ENCODE measurements around the gene SETD1B.

Gene SETD1B

DNA sequence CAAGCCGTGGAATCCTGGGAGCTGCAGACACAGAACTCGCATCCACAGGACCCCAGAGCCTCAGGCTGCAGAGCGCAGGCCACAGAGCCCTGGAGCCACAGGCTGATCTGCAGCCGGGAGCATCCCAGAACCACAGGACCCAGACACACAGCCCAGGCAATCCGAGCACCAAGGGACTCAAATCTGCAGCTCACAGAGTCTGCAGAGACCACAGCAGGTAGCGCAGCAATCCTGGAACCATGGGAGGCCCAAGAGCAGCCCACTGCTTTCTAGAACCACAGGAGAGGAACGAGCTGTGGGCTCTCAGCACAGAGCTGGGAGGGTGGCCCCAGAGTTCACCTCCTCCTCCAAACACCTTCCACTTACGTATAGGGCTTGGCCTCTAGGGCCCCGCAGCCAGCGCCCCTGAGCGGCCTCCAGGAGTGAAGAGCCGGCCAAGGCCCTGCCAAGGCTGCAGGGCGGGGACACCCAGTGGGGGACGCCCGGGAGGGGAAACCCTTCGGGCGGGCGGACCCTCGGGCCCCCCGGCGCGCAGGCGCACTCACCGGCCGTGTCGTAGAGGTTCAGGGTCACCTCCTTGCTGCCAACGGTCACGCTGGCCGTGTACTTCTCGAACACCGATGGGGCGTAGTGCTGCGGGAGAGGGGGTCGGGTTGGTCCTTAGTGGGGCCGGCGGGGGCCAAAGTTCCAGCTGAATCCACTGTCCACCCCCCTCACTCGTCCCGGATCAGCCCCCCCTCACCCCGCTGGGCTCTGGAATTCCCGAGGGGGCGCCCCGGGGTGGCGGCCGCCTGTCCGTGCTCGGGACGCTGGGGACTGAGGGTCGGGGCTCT is 11.0 kb upstream of the SETD1B start:
- H3K27ac ChIP-seq, result peak overlapping the region; percentile 100
- TF ChIP-seq, protein P1, sequence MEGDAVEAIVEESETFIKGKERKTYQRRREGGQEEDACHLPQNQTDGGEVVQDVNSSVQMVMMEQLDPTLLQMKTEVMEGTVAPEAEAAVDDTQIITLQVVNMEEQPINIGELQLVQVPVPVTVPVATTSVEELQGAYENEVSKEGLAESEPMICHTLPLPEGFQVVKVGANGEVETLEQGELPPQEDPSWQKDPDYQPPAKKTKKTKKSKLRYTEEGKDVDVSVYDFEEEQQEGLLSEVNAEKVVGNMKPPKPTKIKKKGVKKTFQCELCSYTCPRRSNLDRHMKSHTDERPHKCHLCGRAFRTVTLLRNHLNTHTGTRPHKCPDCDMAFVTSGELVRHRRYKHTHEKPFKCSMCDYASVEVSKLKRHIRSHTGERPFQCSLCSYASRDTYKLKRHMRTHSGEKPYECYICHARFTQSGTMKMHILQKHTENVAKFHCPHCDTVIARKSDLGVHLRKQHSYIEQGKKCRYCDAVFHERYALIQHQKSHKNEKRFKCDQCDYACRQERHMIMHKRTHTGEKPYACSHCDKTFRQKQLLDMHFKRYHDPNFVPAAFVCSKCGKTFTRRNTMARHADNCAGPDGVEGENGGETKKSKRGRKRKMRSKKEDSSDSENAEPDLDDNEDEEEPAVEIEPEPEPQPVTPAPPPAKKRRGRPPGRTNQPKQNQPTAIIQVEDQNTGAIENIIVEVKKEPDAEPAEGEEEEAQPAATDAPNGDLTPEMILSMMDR (IDR thresholded peaks at IDR 0.05), result no peak
- TF ChIP-seq ZFX (IDR thresholded peaks at IDR 0.05; ENCODE audit: borderline replicate concordance), result no peak

DNA sequence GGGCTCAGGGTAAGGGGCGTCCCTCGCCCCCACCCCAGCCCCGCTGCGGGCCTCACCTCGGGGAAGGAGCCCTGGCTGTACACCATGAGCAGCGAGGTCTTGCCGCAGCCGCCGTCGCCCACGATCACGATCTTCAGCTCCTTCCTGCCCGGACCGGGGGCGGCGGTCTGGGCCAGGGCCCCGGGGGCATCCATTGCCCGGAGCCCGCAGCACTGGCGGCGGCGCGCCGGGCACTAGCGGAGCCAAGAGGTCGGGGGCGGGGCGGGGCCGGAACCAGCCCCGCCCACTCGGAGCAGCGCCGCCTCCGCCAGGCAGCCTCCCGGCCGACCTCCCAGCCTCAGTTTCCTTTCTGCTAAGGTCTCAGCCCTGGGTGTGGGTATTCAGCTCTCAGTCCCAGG is 10.4 kb upstream of the SETD1B start, which contains the start of gene RHOF:
RHOF (minus strand) TSS at position 249 of the 398 bp plus-strand sequence; CDS start at position 194, 55 bp downstream.
- H3K27ac ChIP-seq, result peak within 1 kb of the TSS; percentile 100

DNA sequence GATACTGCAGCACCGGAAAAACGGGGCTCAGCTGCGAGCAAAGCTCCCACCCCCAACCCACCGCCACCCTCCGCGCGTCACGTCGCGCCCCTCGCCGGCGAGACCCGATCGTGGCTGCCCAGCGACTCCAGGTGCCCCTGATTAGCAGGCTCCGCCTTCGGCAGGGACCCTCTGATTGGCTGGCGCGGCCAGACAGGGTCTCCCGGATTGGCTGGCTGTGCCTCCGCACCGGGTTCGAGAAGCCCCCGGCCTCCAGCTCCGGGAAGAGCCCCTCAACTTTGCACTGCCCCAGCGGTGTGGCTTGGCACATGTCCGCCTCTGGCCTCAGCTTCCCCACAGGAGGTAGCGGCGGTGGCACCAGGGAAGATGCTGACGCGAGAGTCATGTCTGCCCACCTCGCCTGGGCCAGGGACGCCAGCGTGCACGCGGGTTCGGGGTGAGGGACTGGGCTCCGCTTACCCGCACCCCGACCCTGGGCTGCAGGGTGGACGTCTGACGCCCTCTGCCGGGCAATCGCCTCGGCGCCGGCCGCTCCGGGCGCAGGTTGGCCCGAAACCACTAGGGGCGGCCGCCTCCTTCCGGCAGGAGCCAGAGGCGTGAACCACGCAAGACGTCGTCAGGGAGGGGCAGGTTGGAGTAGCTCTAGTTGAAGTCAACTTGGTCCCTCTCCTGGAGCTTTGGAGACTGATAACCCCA is 9.8 kb upstream of the SETD1B start:
- peak overlapping the region; percentile 100 for H3K27ac ChIP-seq
- TF ChIP-seq, protein P1 (IDR thresholded peaks at IDR 0.05), result peak; percentile 100
- TF ChIP-seq ZFX (IDR thresholded peaks at IDR 0.05; ENCODE audit: borderline replicate concordance), result no peak

More for the DNA sequence above, 10.4 kb upstream of the SETD1B start, which contains the start of gene RHOF:
- TF ChIP-seq, protein P1 (IDR thresholded peaks at IDR 0.05), result no peak
- no peak for TF ChIP-seq ZFX (IDR thresholded peaks at IDR 0.05; ENCODE audit: borderline replicate concordance)

DNA sequence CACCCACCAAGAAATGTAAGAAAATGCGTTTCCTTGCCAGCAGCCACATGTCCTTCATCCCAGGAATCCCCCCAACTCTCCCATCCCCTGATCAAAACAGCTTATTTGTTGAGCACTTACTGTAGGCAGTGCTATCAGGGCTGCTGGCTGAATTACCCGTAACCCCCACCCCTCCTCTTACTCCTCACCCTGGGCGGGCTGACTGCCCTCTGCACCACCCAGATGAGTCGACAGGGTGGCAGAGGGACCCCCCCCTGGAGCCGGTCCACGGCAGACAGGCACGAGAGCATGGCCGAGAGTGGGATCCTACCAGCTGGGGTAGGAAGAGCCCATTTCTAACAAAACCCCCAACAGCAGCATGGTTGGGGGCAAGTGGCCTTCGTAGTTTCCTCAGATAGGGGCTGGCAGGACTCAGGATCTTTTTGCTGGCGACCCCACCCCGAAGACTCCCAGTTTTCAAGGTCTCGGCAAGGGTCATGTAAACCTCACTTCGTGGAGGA is 9.2 kb upstream of the SETD1B start:
- H3K27ac ChIP-seq, result peak overlapping the region; percentile 100
- TF ChIP-seq ZFX (IDR thresholded peaks at IDR 0.05; ENCODE audit: borderline replicate concordance), result no peak
- TF ChIP-seq, protein P1 (IDR thresholded peaks at IDR 0.05), result no peak

DNA sequence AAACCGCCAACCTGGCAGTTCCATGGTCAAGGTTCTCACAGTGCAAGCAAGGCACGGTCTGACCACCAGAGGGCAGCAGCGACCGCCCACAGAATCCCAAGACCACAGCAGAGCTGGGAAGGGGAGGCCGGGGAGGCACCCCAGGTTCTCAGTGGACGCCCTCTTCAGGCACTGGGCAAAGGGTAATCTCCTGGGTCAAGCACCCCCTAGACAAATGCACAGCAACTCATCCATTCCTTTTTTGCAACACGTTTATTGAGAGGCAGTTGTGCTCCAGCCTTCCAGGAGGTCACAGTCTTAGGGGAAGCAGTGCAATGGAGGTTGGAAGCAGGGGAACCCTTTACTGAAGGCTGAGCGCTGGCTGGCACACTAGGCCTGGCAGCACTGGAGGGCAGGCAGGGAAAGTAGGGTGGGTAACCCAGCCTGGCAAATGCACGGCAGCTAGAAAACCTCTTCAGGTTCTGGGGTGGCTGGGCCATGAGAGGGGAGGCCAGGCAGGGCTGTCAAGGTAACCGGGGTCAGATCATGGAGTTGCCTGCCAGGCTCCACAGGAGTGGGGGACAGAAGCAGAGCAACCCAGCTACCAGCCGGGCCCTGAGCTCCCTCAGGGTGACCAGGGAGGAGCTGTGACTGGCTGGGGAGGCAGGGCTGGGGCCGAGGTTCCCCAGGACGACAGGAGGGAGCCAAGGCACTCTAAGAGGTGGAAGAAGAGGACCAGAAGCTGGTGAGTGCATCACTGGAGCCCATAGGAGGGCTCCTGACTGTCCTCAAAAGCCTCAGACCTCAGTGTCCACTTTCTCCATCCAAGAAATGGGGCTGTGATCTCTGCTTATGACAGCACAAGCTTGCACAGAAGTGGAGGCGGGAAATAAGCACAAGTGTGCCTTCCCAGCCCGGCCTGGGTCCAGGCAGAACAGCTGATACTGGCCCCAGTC is 8.5 kb upstream of the SETD1B start:
- no peak for TF ChIP-seq ZFX (IDR thresholded peaks at IDR 0.05; ENCODE audit: borderline replicate concordance)
- TF ChIP-seq, protein P1 (IDR thresholded peaks at IDR 0.05), result peak; percentile 94
- peak overlapping the region; percentile 100 for H3K27ac ChIP-seq

DNA sequence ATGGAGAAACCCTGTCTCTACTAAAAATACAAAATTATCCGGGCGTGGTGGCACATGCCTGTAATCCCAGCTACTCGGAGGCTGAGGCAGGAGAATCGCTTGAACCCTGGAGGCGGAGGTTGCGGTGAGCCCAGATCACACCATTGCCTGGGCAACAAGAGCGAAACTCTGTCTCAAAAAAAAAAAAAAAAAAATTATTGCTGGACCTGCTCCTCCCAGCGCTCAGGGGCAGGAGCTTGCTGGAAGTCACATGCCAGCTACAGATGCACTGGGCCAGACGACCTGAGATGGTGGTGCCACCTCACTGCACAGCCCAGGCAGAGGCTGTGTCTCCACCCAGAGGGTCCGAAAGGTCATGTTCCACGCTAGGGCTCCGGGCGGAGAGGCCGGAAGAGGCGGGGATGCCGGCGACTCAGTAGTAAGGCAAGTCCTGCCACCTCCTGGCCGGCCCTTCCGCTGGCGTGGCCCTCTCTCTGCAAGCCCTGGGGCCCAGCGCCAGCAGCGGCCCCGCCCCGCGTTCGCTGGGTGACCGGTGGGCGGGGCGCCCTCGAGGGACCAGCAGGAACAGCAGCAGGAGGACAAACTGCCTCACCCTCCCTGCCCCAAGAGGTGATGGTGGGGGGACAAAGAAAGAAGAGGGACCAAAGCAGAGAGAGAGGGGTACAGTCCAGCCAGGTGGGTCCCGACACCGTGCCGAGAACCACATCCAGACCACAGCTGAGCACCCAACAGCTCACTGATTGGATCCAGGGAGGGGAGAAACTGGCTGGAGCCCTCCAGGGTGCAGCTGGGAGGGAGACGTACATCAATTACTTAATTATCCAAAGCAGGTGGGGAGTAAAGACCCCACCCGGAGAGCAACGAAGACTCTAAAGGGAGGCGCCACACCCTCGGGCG is 6.7 kb upstream of the SETD1B start:
- H3K27ac ChIP-seq, result peak overlapping the region; percentile 100

More for the DNA sequence above, 6.7 kb upstream of the SETD1B start:
- TF ChIP-seq ZFX (IDR thresholded peaks at IDR 0.05; ENCODE audit: borderline replicate concordance), result no peak
- TF ChIP-seq, protein P1 (IDR thresholded peaks at IDR 0.05), result peak; percentile 45
